ENCODE data around the gene CKAP2L. TPM values are rescaled to one million over a fixed set of nuclear protein-coding genes. Genes with fewer than 3 reads are reported as not detected.

The CKAP2L gene
- total RNA-seq, 2 experiments from 2014 or later = 63.3 to 66.3 TPM

DNA sequence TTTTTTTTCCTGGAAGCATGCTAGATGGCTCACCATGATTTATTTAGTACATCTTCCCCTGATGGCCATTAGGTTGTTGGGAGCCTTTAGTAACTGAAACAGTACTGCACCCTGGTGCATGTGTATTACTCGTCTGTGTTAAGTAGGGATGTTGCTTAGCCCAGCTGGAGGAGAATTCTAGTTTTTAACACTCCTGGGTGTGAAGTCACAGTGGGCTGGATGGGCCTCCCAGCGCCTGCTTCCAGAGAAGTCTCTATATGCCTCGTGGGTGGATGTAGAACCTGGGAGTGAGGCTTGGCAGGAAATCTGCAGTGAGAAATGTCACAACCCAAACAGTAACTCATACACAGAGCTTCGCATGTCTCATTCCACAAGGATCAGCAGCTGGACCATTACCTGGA lies 72.5 kb downstream of the CKAP2L start:
- H3K27me3 Mint-ChIP-seq = no peaks in the 10 kb centered on the region
- no peaks in the 10 kb centered on the region for H3K9me3 Mint-ChIP-seq
- peaks cover 36% of the 10 kb centered on the region for H3K4me1 Mint-ChIP-seq
- POLR2A ChIA-PET = interaction anchor here (0.7 to 4.0 kb wide), 19 partner anchors 8 to 149 kb away, joined by 3 to 50 read pairs (median 6); partner anchors contain the start of genes CHCHD5 and SLC20A1
- peak overlapping the region; percentile 90 for H3K27ac Mint-ChIP-seq
- H3K36me3 Mint-ChIP-seq (ENCODE audit: low read depth) = no peaks in the 10 kb centered on the region
- CTCF ChIA-PET = interaction anchor here (0.7 to 11.2 kb wide), 22 partner anchors 8 to 211 kb away, joined by 3 to 172 read pairs (median 6); partner anchors contain the start of genes CHCHD5 and SLC20A1
- DNase-seq = no peak
- no peak overlapping the region for H3K4me3 Mint-ChIP-seq

- no peaks in the 10 kb centered on the region for H3K27me3 Mint-ChIP-seq
- ChIA-PET POLR2A (interaction anchor here (0.9 to 4.0 kb wide), 11 partner anchors 15 to 484 kb away, joined by 3 to 50 read pairs (median 6); partner anchors contain the start of genes CHCHD5 and SLC20A1), CTCF (interaction anchor here (0.7 to 11.2 kb wide), 22 partner anchors 12 to 106 kb away, joined by 3 to 172 read pairs (median 4); partner anchors contain the start of genes CHCHD5 and SLC20A1)
- H3K4me3 Mint-ChIP-seq = peak overlapping the region; percentile 56
- peak; percentile 80 for DNase-seq
- H3K27ac Mint-ChIP-seq = peak overlapping the region; percentile 90
- H3K4me1 Mint-ChIP-seq = peaks cover 42% of the 10 kb centered on the region
- no peaks in the 10 kb centered on the region for H3K9me3 Mint-ChIP-seq
- H3K36me3 Mint-ChIP-seq (ENCODE audit: low read depth) = no peaks in the 10 kb centered on the region
Measured at GRCh38 chr2:112690853-112691401, 73.5 kb downstream of the CKAP2L start.

DNA sequence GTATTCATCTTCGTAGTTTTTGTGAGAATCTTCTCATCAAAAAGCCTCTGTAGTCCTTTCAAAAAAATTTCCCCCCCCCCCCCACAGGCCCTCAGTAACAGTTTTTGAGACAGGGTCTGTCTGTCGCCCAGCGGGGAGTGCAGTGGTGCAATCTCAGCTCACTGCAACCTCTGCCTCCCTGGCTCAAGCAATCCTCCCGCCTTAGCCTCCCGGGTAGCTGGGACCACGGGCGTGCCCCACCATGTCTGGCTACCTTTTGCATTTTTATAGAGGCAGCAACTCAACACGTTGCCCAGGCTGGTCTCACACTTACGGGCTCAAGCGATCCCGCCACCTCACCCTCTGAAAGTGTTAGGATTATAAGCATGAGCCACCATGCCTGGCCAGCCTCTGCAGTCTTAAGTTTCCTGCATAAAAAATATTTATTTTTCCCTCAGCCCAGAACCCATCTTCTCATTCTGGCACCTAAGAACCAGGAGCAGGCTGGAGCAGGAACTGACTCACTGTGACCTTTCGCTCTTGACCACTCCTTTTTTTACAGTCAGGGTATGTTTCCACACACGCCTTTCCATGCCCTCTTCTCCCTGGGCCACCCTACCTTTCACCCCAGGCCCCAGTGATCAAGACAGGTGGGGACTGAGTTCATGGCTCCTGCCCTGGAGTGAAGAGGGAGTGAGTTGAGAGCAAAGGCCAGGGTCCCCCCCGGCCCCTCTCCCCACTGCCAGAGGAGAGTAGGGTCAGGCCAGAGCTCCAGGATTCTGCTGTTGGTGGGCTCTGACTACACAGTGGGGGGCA lies 76.1 kb downstream of the CKAP2L start:
- H3K27ac Mint-ChIP-seq = no peak overlapping the region
- DNase-seq = no peak
- no peaks in the 10 kb centered on the region for H3K27me3 Mint-ChIP-seq
- peaks cover 60% of the 10 kb centered on the region for H3K4me1 Mint-ChIP-seq
- no peaks in the 10 kb centered on the region for H3K36me3 Mint-ChIP-seq (ENCODE audit: low read depth)
- ChIA-PET CTCF (interaction anchor here (0.6 to 11.2 kb wide), 5 partner anchors 10 to 88 kb away, joined by 3 to 172 read pairs (median 6); no protein-coding TSS in a partner anchor), POLR2A (no interaction called here)
- H3K4me3 Mint-ChIP-seq = no peak overlapping the region
- H3K9me3 Mint-ChIP-seq = no peaks in the 10 kb centered on the region

DNA sequence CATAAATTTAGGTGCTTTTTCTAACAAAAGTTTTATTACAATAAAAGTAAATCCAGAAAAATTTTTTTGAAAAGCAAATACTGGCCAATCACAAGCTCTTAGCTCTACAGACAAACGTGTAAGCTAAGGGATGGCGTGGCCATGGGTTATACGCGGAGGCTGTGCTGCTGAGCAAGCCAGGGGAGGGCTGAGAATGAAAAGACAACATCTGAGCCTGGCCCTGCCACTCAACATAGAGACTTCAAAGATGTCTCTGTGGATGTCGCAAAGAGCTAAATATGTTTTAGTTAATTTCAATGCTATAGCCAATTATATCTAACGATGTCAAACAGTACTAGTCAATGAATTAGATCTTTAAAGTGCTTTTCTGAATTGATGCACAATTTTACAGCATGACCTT lies 76.9 kb downstream of the CKAP2L start:
- no peak overlapping the region for H3K27ac Mint-ChIP-seq

More for the DNA sequence above, 76.9 kb downstream of the CKAP2L start:
- ChIA-PET CTCF (interaction anchor here (0.6 to 11.2 kb wide), 5 partner anchors 9 to 87 kb away, joined by 3 to 172 read pairs (median 6); no protein-coding TSS in a partner anchor), POLR2A (no interaction called here)
- H3K27me3 Mint-ChIP-seq = no peaks in the 10 kb centered on the region
- H3K36me3 Mint-ChIP-seq (ENCODE audit: low read depth) = no peaks in the 10 kb centered on the region
- H3K9me3 Mint-ChIP-seq = no peaks in the 10 kb centered on the region
- H3K4me1 Mint-ChIP-seq = peaks cover 52% of the 10 kb centered on the region
- DNase-seq = no peak
- no peak overlapping the region for H3K4me3 Mint-ChIP-seq

Other genes with a start within 250 kb of the CKAP2L start
- 10 to 100 TPM; 23.5 to 29.0 TPM for gene POLR1B, start 222.1 kb downstream of the CKAP2L start, total RNA-seq
- 10 to 100 TPM; 40.0 to 47.5 TPM for gene CHCHD5, start 180.0 kb downstream of the CKAP2L start, total RNA-seq
- gene SLC20A1, start 118.7 kb downstream of the CKAP2L start, total RNA-seq = 100 to 1,000 TPM; 152 to 158 TPM
- gene NT5DC4, start 43.6 kb downstream of the CKAP2L start, total RNA-seq = not detected
- 1 to 10 TPM; 4.8 to 5.4 TPM for gene IL1A, start 19.9 kb upstream of the CKAP2L start, total RNA-seq
- gene IL1B, start 72.2 kb upstream of the CKAP2L start, total RNA-seq = under 1 TPM in 1 of 2 experiments, not detected in 1; 0.48 TPM
- gene IL37, start 146.6 kb upstream of the CKAP2L start, total RNA-seq = under 1 TPM; 0.33 to 0.48 TPM
- not detected for gene IL36G, start 213.4 kb upstream of the CKAP2L start, total RNA-seq
- not detected for gene IL36A, start 240.8 kb upstream of the CKAP2L start, total RNA-seq